Ovary (tissue), 10 donors: ENCODE data around the gene NUTM2B. TPM values are rescaled to one million over a fixed set of nuclear protein-coding genes. Genes with fewer than 3 reads are reported as not detected.
"Not testable (repeated sequence)": the region's sequence is repeated elsewhere in the genome, so short reads cannot be mapped to it uniquely, and the experiment has no call there.

Source experiments
- DNase-seq, 5 donors: peaks; one replicate each; pipeline ENCODE4 v3.0.0-alpha.2; 2019 to 2020
- H3K27ac ChIP-seq, 2 donors: fragments of 200-600 bp; one replicate each; pipeline versions ENCODE4 v1.5.1 to v1.8.0; 2019 to 2022
- H3K27me3 ChIP-seq: fragments of 200-600 bp; one replicate; pipeline ENCODE4 v1.8.0; 2022
- H3K36me3 ChIP-seq: fragments of 200-600 bp; sonication (generic); one replicate; pipeline ENCODE4 v1.5.1; 2019
- H3K4me1 ChIP-seq: one replicate; pipeline ENCODE4 v1.8.1; 2013; ENCODE audit warnings: mild to moderate bottlenecking, moderate library complexity; ENCODE audit not compliant: insufficient read depth
- H3K4me3 ChIP-seq: fragments of 200-600 bp; sonication (generic); one replicate; pipeline ENCODE4 v1.5.1; 2017
- H3K9me3 ChIP-seq, 2 donors: fragments of 200-600 bp in 1 of 2; sonication (generic) in 1 of 2; one replicate each; pipeline versions ENCODE4 v1.5.1 to v1.8.1; 2013 to 2019; ENCODE audit warnings: mild to moderate bottlenecking in 1 of 2, moderate library complexity in 1 of 2
- WGBS, 3 donors: extraction: QIAGEN DNeasy Blood & Tissue Kit in 1 of 3; methylation state at CpG; one replicate each; pipeline versions ENCODE4 v1.1.5 to v1.1.7; 2013 to 2017; 5-methylcytosine and 5-hydroxymethylcytosine counted together
- intact Hi-C, 4 donors: fragments of 100-400 bp; cut with DNase I; formaldehyde crosslinking; loops; one replicate each; pipeline versions ENCODE4 v1.11.0 to v1.15.1; 2022 to 2023
- long read RNA-seq, 3 donors: library from polyadenylated mRNA in 2 of 3; unstranded in 2 of 3; transcript quantifications; one replicate each; pipeline ENCODE4 v2.0.0 and lab custom pipeline, GENCODE V29; 2021 to 2026
- polyA plus RNA-seq, 2 donors: library from polyadenylated mRNA; stranded (reverse); fragments of 200-250 nt in 1 of 2; fragments of 350-450 nt in 1 of 2; fragmentation: Illumina TruSeq in 1 of 2; extraction: RNeasy Lipid Tissue Mini Kit (QIAGEN cat#74804) in 1 of 2; gene quantifications; one replicate each; pipeline ENCODE4 v1.2.3, GENCODE V29; 2013 to 2014
- total RNA-seq, 7 donors: library from RNA; depleted of rRNA in 2 of 7; stranded (reverse); fragments of >200 nt in 2 of 7; fragmentation: NEBNext Ultra II Directional in 3 of 7; extraction: Animal tissue kit (Norgen Biotek cat#: 25700) in 3 of 7; gene quantifications; one replicate each; pipeline versions ENCODE4 v1.1.0 to v1.2.4, GENCODE V29; 2016 to 2023
- donor health status: DM: no; HTN: no; CAD: no; lungs with moderate emphysema.
- donor health status: DM: no; HTN: no; CAD: no.
- donor health status: Bipolar disorder and iron deficiency.
- donor health status: DM: yes; HTN: yes; CAD: no.
- donor health status: DM: no; HTN: no; CAD: no.
- donor health status: DM: yes; HTN: yes; CAD: no.

NUTM2B gene
- 1 to 10 TPM in 5 of 7 donors, under 1 TPM in 2; 0.36 to 2.7 (median 1.2) TPM for total RNA-seq
- 1 to 10 TPM in 1 of 2 donors, not detected in 1; 1.1 TPM for polyA plus RNA-seq
- long read RNA-seq, donor 1, partial matches to known transcripts, result 0 of 1 reads
- long read RNA-seq, donor 1, other reads (novel, unspliced or antisense), result 1 of 1 reads
- long read RNA-seq, donor 2, result 0 reads
- long read RNA-seq, donor 3, result 0 reads

GRCh38 chr10:79702927-79703326, at the start of gene NUTM2B:
Gene NUTM2B (plus strand): TSS chr10:79703227. CDS start chr10:79703610, 383 bp downstream.
- DNase-seq, H3K4me3 ChIP-seq, H3K4me1 ChIP-seq, H3K27ac ChIP-seq, H3K36me3 ChIP-seq, H3K9me3 ChIP-seq, H3K27me3 ChIP-seq, intact Hi-C loops: not testable (repeated sequence)
- WGBS, 3 donors, result 83% methylated on average over 1 of the region's 3 CpGs; no CpG with 5 or more reads in 2 of the 3 donors

GRCh38 chr10:79663287-79663686, 39.7 kb upstream of the NUTM2B start:
- DNase-seq, H3K27me3 ChIP-seq, intact Hi-C loops, H3K4me1 ChIP-seq, H3K4me3 ChIP-seq, H3K36me3 ChIP-seq, H3K27ac ChIP-seq, H3K9me3 ChIP-seq: not testable (repeated sequence)

GRCh38 chr10:79664686-79665085, 38.3 kb upstream of the NUTM2B start:
- H3K9me3 ChIP-seq, H3K27ac ChIP-seq, H3K27me3 ChIP-seq, H3K4me3 ChIP-seq, intact Hi-C loops, H3K4me1 ChIP-seq, H3K36me3 ChIP-seq, DNase-seq: not testable (repeated sequence)
- 45 to 78% (median 72%) methylated on average over 4 of the region's 4 CpGs for WGBS, 3 donors

GRCh38 chr10:79669248-79669788, 33.7 kb upstream of the NUTM2B start:
- WGBS, 3 donors, result 9 to 17% (median 13%) methylated on average over 1 of the region's 1 CpG
- DNase-seq, H3K27me3 ChIP-seq, H3K4me3 ChIP-seq, H3K4me1 ChIP-seq, H3K36me3 ChIP-seq, intact Hi-C loops, H3K9me3 ChIP-seq, H3K27ac ChIP-seq: not testable (repeated sequence)

- H3K36me3 ChIP-seq, H3K9me3 ChIP-seq, intact Hi-C loops, H3K4me3 ChIP-seq, H3K27me3 ChIP-seq, DNase-seq, H3K4me1 ChIP-seq, H3K27ac ChIP-seq: not testable (repeated sequence)
- WGBS, 3 donors, result 55 to 77% (median 66%) methylated on average over 2 of the region's 2 CpGs
Measured at GRCh38 chr10:79674878-79675277, 28.1 kb upstream of the NUTM2B start.

GRCh38 chr10:79683026-79683883, 19.8 kb upstream of the NUTM2B start:
- H3K4me1 ChIP-seq, H3K27me3 ChIP-seq, H3K4me3 ChIP-seq, H3K9me3 ChIP-seq, DNase-seq, H3K27ac ChIP-seq, H3K36me3 ChIP-seq, intact Hi-C loops: not testable (repeated sequence)
- 84 to 91% (median 89%) methylated on average over 19 to 20 of the region's 20 CpGs for WGBS, 3 donors

- DNase-seq, H3K36me3 ChIP-seq, H3K4me3 ChIP-seq, intact Hi-C loops, H3K27ac ChIP-seq, H3K27me3 ChIP-seq, H3K4me1 ChIP-seq, H3K9me3 ChIP-seq: not testable (repeated sequence)
- 84 to 97% (median 90%) methylated on average over 32 to 41 of the region's 41 CpGs for WGBS, 3 donors
Measured at GRCh38 chr10:79683884-79684720, 18.9 kb upstream of the NUTM2B start.

GRCh38 chr10:79685044-79685685, 17.9 kb upstream of the NUTM2B start:
- H3K27me3 ChIP-seq, intact Hi-C loops, H3K36me3 ChIP-seq, H3K4me1 ChIP-seq, H3K4me3 ChIP-seq, H3K27ac ChIP-seq, H3K9me3 ChIP-seq: not testable (repeated sequence)
- 65 to 83% (median 80%) methylated on average over 8 to 21 of the region's 21 CpGs for WGBS, 3 donors
- peak in 1 of 5 donors; percentile 17 for DNase-seq

- H3K27ac ChIP-seq, H3K36me3 ChIP-seq, H3K27me3 ChIP-seq, DNase-seq, H3K4me1 ChIP-seq, H3K9me3 ChIP-seq, H3K4me3 ChIP-seq, intact Hi-C loops: not testable (repeated sequence)
- WGBS, 3 donors, result 91 to 98% (median 96%) methylated on average over 4 of the region's 4 CpGs
Measured at GRCh38 chr10:79686595-79686994, 16.4 kb upstream of the NUTM2B start.

- DNase-seq, H3K27me3 ChIP-seq, H3K4me3 ChIP-seq, H3K4me1 ChIP-seq, H3K27ac ChIP-seq, H3K9me3 ChIP-seq, intact Hi-C loops, H3K36me3 ChIP-seq: not testable (repeated sequence)
- 70 to 90% (median 84%) methylated on average over 5 to 6 of the region's 6 CpGs for WGBS, 3 donors
Measured at GRCh38 chr10:79687406-79688150, 15.4 kb upstream of the NUTM2B start.
